SHP77 (cell line): ENCODE data around the gene DNM2.

ENCODE experiments used
- DNase-seq, 2 experiments: peaks; one replicate each; lab custom pipeline; 2025; lab: John Stamatoyannopoulos, UW

Gene DNM2

DNA sequence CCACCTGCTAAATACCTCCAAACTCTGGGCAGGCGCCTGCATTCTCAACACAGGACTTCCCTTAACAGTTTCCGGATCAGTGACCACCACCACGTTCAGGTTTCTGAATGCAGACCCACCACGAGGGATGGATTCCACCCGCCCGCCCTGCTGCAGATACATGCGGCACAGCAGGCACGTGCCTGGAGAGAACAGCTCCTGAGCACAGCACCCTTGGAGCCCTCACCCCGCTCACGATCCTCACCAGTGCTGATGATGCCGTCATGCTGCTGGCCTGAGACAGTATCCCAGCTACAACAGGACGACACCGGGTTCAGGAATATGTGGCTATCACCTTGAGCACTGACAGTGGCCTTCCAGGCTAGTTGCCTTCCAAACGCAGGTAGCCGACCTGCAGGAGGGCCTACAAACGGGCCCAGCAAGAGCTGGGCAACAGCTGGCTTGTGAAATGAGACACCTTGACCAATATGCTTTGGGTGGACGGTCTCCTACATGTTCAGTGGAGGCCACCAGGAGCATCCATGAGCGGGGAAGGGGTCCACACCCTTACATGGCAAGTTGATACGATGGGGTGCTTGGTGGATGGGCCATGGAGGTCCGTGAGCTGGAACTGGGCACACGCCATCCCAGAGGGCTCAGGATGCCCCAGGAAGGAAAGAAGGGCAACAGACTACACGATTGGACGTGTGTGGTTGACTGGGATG is 26.5 kb upstream of the DNM2 start:
- DNase-seq: no peak

DNA sequence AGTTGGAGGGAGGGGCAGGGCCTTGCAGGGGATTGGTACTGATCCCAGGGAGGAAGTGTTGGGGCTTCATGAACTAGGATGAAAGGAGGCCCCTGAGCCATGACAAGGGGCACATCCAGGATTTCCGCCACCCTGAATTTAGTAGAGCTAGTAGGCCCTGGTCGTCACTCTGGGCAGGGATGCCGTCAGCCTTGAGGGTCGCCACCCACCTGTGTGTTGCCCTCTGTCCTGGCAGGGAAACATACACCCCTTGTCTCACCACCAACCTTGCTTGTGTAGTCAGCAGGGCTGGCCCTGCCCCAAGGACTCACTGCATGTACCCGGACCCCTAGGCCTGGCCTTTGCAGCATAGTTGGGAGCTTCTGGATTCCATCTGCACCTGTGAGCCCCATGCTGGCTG is 26.0 kb upstream of the DNM2 start:
- DNase-seq: no peak

DNA sequence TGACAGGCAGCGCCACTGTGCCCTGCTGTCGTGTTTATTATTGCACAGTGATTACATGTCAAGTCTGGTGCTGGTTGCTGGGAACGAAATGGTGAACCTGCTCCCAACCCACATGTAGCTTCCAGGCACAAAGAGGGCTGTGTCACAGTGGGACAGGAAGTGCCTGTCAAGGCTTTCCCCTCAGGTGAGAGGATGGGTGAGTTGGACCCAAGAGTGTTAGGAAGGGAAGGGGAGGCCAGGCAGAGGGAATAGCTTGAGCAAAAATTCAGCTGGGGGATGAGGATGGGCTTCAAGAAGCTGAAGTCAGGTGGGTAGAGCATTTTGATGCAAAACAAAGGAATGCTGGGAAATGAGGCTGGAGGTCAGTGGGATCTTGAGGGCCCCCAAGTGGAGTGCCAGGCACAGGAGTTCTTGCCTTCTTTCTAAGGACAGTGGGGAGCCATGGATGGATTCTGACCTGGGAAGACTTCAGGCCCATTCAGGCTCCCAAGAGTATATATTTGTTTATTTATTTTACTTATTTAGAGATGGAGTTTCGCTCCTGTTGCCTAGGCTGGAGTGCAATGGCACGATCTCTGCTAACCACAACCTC is 25.1 kb upstream of the DNM2 start:
- no peak for DNase-seq

DNA sequence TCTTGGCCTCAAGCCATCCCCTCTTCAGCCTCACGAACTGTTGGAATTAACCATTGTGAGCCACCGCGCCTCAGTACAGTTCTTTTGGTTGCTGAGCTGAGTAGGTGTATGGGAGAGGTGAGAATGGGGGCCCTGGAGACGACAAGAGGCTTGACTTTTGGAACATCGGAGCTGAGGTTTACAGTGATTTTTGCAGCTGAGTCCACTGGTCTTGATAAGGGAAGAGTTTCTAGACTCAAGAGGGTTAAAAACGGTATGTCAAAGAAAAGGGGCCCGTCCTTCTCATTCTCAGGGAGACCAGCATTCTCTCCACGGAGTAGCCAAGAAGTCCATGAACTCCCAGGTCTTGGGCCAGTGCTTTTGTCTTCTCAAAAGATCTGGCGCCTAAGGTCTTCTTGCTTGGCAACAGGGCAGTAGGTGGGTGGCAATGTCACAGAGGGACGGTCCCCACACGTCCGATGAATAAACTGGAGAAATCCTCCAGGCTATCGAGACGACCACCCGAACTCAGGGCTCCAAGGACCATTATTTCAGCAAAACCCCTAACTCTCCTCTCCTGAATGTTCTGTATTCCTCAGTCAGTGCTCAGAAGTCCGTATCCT is 23.1 kb upstream of the DNM2 start:
- peak; percentile 45 to 64 for DNase-seq

DNA sequence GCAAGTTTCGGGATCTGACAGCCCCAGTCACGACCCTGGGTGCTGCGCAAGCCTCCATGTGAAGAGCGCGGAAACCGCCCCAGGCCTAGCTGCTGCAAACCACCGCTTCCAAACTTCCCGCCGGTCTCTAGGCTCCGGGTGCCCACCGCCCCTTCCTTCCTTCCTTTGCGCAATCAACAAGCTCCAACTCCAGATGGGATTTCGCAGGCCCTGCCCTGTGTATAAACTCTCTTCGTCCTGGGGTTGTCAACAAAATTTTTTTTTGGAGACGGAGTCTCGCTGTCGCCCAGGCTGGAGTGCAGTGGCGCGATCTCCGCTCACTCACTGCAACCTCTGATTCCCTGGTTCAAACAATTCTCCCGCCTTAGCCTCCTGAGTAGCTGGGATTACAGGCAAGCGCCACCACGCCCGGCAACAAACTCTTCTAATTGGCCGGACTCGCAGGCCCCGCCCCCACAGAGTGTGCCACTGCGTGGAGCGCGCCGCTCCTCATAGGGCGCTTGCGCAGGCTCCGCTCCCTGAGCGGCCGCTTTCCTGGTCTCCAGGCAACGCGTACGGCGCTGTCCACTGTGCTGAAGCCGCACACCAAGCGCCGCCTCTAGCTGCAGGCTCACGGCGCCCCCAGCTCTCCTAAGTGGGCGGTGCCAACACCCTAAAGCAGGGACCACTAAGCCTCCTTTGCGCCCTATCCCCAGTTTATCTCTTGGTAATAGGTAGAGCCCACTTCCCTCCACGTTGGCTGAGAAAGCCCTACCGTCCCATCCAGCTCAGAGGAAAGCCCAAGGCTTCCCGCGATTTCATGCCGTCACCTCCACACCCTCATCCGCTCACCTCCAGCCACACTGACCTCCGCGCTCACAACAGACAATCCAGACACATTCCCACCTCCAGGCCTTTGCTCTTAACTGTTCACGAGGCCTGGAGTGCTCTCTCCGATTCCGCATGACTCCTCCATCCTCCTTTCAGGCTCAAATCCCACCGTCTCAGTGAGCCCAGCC is 22.2 kb upstream of the DNM2 start:
- DNase-seq: peak; percentile 95 to 98

DNA sequence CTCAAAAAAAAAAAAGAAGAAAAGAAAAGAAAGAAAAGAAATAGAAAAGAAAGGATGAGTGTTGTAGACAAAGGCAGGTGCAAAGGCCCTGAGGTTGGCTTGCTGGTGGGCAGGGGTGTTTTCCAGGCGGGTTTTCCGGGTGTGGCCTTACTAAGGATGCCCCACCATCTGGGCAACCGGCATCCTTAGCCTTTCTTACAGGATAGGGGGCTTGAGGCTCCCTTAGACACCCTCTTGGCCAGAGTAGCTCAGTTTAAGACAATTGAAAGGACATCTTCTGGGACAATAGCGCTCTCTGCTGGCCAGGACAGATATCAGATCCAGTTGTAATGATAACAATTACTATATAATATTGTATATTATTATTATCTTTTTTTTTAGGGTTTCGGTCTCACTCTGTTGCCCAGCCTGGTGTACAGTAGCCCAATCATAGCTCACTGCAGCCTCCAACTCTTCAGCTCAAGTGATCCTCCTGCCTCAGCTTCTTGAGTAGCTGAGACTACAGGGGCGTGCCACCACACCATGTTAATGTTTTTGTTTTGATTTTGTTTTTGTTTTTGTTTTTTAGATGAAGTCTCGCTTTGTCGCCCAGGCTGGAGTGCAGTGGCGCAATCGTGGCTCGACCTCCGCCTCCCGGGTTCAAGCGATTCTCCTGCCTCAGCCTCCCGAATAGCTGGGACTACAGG is 18.1 kb upstream of the DNM2 start:
- peak; percentile 15 to 40 for DNase-seq

DNA sequence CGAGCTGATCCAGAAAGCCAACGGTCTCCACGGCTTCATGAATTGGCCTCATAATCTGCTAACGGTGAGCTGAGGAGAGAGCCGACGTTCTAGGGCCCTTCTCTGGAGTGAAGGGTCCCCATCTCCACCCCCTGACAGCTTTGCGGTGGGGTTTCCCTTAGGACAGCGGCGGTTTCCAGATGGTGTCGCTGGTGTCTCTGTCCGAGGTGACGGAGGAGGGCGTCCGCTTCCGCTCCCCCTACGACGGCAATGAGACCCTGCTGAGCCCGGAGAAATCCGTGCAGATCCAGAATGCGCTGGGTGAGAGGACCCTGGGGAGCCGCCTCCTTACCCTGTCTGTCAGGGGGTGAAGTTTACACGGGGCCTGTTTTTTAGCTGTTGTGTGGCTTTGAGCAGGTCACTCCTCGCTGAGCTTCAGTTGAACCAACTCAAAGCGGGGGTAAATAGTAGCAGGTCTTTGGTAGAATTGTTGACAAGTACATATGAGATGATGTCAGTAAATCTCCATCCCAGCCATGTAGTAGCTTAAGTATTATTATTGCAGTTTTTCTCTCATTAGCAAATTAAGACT is 15.8 kb upstream of the DNM2 start:
- peak; percentile 24 to 59 for DNase-seq

DNA sequence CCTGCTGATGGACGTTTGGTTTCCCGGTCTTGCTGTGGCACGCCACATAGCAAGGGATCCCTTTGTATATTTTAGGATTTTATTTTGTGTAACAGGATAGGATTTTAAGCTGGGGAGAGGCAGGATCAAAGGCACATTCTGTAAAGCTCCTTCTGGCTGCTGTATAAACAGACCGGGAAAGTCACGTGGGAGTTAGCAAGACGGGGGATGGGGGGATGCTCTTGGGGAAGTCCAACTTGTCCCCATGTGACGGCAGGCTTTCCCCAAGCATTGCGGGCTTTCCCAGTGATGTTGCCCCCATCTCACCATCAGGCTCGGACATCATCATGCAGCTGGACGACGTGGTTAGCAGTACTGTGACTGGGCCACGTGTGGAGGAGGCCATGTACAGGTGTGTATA is 10.9 kb upstream of the DNM2 start:
- no peak for DNase-seq

DNA sequence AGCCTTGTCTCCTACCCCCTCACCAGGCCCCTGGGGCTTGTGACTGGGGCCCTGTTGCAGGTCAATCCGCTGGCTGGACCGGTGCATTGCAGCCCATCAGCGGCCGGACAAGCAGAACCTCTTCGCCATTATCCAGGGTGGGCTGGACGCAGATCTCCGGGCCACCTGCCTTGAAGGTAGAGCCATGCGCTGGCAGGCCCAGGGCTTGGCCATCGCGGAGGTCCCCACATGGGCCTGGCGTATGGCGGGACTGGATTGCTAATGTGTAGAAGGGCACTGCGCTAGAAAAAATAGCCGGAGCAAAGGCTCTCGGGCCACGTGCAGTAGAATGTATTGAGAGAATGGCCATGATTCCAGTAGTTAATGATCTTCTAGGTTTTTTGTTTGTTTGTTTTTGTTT is 10.4 kb upstream of the DNM2 start:
- DNase-seq: no peak

DNA sequence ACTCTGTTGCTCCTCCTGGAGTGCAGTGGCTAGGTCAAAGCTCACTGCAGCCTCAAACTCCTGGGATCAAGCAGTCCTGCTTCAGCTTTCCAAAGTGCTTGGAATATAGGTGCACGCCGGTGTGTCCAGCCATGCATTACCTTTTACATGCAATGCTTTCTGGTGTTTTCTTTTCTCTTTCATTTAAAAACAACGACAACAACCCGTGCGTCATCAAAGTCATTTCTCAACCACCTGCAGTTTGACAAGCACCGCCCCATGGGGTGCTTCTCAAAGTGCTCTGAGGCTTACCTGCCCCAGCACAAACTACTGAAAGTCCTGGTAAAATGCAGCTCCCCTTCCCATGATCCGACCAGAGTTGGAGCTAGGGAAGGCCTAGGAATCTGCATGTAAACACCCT is 9.6 kb upstream of the DNM2 start:
- DNase-seq: no peak

DNA sequence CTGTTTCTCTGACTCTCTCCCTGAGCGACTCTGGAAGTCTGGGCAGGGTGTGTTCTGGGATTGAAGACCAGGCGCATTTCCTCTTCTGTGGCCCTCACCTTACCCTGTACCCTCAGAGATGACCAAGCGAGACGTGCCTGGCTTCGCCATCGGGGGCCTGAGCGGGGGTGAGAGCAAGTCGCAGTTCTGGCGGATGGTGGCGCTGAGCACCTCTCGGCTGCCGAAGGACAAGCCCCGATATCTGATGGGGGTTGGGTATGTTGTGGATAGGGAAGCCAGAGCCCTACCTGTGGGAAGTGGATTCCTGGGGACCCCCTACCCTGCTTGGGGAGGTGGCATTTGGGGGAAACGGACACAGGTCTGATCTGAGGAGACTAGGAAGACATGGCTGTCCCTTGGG is 5.8 kb upstream of the DNM2 start:
- no peak for DNase-seq

DNA sequence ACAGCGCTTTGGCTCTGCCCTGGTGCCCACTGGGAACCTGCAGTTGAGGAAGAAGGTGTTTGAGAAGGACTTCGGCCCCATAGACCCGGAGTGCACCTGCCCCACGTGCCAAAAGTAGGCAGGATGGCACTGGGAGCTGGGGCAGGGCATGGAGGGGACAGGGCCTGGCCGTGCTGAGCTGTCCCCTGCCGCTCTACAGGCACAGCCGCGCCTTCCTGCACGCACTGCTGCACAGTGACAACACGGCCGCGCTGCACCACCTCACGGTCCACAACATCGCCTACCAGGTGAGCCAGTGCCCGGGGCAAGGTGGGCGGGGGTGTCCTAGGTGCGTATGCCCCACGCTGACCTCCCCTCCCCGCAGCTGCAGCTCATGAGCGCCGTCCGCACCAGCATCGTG is 5.1 kb upstream of the DNM2 start:
- DNase-seq: no peak

DNA sequence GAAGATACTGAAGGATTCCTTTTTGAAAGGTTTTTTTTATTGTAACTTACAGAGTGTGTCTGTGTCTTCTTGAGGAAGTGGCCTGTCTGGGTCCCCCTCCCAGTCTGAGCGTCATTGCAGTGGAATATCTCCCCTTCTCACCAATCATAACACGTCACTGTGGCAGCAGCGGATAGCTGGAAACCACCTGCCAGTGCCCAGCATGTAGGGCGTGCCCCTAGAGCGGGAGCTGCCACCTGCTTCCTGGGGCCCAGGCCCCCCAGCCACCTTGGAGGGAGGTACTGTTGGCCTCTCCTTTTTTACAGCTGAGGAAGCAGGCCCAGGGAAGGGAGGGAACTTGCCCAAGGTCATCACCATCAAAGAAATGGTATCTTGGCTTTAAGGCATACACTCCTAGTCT is 4.6 kb upstream of the DNM2 start:
- no peak for DNase-seq

DNA sequence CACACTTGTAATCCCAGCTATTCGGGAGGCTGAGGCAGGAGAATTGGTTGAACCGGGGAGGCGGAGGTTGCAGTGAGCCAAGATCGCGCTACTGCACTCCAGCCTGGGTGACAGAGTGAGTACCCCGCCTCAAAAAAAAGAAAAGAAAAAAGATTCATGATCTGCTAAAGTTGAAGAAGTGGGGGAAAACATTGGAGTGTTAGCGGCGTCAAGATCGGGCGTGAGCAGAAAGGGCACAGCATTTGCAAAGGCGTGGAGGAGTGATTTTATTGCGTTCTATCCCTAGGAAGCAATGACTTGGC is 874 bp upstream of the DNM2 start:
- DNase-seq: no peak

DNA sequence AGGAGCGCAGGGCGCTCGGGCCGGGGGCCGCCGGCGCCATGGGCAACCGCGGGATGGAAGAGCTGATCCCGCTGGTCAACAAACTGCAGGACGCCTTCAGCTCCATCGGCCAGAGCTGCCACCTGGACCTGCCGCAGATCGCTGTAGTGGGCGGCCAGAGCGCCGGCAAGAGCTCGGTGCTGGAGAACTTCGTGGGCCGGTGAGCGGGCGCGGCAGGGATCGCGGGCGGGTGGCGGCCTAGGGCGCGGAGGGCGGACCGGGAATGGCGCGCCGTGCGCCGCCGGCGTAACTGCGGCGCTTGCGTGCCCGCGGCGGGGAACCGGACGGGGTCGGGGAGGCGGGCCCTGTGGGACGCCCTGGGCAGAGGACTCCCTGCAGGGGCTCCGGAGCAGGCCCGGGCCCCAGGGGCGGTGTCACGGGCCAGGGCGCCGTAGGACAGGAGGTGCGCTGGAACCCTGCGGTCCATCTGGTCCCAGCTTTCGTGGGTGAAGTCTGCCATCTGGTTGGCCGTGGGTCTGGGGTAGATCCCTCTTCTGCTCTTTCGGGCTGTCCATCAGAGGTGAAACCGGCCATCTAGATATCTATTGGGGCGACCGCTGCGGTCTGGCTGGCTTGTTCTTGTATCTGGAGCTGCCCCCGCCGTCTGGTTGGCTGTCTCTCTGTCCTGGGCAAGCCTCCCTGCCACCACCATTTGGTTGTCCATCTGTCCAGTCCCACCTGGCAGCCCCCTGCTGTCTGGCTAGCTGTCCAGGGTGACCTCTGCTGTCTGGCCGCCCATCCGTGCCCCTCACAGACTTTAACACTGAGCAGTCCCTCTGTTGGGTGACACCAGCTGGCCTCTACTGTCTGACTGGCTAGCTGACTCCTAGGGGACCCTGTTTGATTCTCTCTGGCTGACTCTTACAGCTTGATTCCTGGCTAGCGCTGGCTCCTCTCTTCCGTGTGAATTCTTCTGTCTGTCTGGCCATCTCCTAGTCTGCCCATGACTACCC is 622 bp downstream of the DNM2 start:
- no peak for DNase-seq

DNA sequence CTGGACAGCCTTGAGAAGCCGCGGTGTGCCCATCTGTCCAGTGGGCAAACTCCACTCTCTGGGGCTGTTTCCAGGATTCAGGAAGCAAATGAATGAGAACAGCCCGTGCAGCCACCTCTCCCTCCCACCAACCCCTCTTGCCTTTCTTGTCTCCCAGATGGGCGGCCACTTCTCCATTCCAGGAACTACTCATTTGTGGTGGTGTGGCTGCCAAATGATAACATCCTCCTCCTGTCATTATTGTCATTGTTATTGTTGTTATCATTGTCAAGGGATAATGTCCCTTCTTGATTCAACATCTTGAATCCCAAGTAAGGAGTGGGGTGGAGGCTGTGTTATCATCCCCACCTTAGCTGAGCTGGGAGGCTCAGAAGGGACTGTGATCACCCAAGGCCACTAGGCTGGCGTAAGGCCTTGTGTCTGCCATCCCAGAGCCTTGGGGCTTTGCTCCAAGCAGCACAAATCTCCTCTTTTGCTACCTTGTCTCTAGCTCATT is 1.6 kb downstream of the DNM2 start:
- no peak for DNase-seq

DNA sequence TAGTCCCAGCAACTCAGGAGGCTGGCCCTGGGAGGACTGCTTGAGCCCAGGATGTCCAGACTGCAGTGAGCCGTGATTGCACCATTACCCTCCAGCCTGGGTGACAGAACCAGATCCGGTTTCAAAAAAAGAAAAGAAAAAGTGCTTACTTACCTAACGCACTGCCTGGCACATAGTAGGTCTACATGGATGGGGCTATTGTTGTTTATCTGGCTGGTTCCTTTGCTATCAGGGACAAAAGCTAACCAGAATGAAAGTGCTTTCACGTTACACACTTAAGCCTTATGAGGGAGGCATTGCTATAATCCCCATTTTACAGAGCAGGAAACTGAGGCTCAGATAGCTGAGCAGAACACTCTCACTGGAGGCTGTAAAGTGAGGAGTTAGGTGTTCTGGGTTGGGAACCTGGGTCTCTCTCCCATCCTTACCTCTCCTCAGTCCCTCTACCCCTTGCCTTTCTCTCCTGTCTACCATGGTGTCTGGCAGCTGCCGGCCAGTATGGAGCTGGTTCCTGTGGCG is 2.8 kb downstream of the DNM2 start:
- DNase-seq: no peak

DNA sequence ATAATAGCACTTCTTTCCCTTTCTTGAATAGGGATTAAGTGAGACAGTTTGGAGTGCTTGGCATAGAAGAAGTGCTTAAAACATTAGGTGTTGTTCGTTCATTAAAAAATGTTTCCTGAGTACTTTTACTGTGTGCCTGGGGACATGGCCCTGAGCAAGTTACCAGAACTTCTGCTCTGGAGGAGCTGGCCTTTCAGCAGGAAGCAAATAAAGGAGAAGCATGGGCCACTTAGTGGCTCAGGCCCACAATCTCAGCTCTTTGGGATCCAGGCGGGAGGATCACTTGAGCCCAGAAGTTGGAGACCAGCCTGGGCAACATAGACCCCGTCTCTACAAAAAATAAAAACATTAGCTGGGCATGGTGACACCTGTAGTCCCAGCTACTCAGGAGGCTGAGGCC is 5.7 kb downstream of the DNM2 start:
- DNase-seq: no peak

DNA sequence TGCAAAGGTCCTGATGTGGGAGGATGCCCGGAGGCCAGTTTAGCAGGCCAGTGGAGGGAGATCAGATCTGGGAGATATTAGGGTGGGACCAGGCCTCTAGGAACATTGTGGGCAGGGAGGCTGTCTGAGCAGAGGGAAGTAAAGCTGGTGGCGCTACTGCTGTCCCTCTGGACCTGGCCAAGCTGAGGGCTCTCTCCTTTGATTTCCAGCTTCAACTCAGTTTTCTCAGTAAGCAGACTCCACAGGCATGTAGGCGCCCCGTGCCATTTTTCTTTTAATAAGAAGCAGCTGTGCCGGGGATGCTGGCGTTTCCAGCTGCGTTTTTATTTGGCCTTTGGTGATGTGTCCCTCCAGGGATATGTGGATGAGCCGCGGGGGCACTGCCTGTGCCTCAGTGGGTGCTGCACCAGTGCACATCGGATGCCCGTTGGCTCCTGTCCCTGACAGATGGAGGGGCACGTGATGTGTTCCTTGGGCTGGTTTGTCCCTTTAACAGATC is 6.7 kb downstream of the DNM2 start:
- no peak for DNase-seq

DNA sequence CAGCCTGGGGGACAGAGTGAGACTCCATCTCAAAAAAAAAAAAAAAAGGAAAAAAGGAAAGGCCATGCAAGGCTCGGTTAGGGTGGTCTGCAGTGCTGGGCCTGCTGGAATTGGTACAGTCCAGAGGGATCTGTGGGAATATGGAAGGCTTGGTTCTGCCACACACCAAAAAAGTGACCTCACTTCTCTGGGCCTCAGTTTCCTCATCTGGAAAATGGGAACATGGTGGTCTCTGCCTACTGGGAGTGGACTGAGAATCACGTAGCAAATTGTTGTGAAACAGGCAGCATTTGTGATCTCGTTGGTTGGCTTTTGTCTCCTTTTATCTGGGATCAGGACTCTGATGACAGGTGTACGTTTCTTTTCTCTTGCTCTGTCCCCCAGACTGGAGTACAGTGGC is 7.5 kb downstream of the DNM2 start:
- DNase-seq: no peak
